Measurements from ENCODE around the gene CP. TPM values are rescaled to one million over a fixed set of nuclear protein-coding genes. Genes with fewer than 3 reads are reported as not detected.

Gene CP
- total RNA-seq, 2 experiments from 2014 or later, result not detected

DNA sequence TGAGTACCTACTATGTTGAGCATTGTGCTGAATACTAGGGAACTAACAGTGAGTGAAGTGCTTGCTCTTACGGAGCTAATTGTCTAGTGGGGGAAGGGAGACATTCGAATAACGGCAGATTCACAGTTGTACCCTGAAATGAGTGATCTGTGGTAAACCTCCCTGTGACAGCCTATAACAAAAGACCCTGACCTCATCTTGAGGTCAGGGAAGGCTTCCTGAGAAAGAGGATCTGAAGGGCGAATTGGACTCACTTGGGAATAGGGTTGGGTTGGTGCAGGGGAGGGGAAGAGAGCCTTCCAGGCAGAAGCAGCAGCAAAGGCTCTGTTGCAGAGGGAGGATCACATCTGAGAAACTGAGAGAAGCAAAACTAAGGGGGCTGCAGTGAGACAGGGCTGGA lies 78.9 kb downstream of the CP start:
- H4K20me1 ChIP-seq (ENCODE audit: insufficient read depth, low read length), result no peaks in the 10 kb centered on the region
- BruUV-seq (replicated peaks), result no TSS peak
- no peaks in the 10 kb centered on the region for H3K9me2 ChIP-seq (ENCODE audit: insufficient read depth, low read length)
- peaks cover 53% of the 10 kb centered on the region for H3K36me3 ChIP-seq (ENCODE audit: insufficient read depth, low read length)
- intact Hi-C loops (cut with micrococcal nuclease; ENCODE audit: unreplicated experiment), result no loop called here
- peaks cover 47% of the 10 kb centered on the region for H3K4me1 ChIP-seq (ENCODE audit: insufficient read depth, low read length, poor library complexity, severe bottlenecking)
- TF ChIP-seq EZH2phosphoT487 (IDR thresholded peaks at IDR 0.05; ENCODE audit: borderline replicate concordance, low read depth, low read length), result no peak
- TF ChIP-seq, protein P1, sequence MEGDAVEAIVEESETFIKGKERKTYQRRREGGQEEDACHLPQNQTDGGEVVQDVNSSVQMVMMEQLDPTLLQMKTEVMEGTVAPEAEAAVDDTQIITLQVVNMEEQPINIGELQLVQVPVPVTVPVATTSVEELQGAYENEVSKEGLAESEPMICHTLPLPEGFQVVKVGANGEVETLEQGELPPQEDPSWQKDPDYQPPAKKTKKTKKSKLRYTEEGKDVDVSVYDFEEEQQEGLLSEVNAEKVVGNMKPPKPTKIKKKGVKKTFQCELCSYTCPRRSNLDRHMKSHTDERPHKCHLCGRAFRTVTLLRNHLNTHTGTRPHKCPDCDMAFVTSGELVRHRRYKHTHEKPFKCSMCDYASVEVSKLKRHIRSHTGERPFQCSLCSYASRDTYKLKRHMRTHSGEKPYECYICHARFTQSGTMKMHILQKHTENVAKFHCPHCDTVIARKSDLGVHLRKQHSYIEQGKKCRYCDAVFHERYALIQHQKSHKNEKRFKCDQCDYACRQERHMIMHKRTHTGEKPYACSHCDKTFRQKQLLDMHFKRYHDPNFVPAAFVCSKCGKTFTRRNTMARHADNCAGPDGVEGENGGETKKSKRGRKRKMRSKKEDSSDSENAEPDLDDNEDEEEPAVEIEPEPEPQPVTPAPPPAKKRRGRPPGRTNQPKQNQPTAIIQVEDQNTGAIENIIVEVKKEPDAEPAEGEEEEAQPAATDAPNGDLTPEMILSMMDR (conservative IDR thresholded peaks at IDR 0.05; ENCODE audit: low read length), result no peak
- ChIA-PET CTCF (ENCODE audit: unreplicated experiment) (no interaction called here), POLR2A (interaction anchor here (0.5 to 0.6 kb wide), 3 partner anchors 13 to 250 kb away, joined by 3 to 4 read pairs (median 3); partner anchors contain the start of gene HPS3)
- no peaks in the 10 kb centered on the region for H3K9me3 ChIP-seq (ENCODE audit: low read length)
- no peak overlapping the region for H3K4me3 ChIP-seq (ENCODE audit: low read depth, low read length, poor library complexity, severe bottlenecking)
- H3K27ac ChIP-seq (ENCODE audit: low read depth, low read length, poor library complexity, severe bottlenecking), result no peak overlapping the region
- no peak overlapping the region for H3K4me2 ChIP-seq (ENCODE audit: low read length)
- peaks cover 11% of the 10 kb centered on the region; the same call in 1 of the 2 replicates for H3K79me2 ChIP-seq (ENCODE audit: insufficient read depth, low read depth, low read length)
- no peak overlapping the region for H2AFZ ChIP-seq (ENCODE audit: low read length)
- DNase-seq (ENCODE audit: low spot score), result no peak

DNA sequence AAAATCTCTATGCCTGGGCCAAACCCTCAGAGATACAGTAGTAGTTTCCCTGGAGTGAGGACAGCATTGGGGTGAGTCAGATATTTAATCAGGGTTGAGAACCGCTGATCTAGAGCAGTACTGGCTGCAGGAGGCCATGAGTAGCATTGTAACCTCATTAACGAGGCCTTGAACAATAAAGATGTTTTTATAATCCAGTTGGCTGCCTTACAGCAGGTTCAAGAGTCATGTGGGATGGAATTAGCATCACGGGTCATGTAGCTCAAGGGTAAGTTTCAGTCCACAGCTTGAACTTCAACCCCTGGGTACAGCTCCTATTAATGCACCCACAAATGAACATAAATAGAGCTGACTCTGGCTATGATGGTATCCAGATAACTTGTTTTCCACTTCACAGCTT lies 87.1 kb downstream of the CP start:
- TF ChIP-seq EZH2phosphoT487 (IDR thresholded peaks at IDR 0.05; ENCODE audit: borderline replicate concordance, low read depth, low read length), result no peak
- TF ChIP-seq, protein P1 (conservative IDR thresholded peaks at IDR 0.05; ENCODE audit: low read length), result no peak
- peaks cover 15% of the 10 kb centered on the region for H3K36me3 ChIP-seq (ENCODE audit: insufficient read depth, low read length)

DNA sequence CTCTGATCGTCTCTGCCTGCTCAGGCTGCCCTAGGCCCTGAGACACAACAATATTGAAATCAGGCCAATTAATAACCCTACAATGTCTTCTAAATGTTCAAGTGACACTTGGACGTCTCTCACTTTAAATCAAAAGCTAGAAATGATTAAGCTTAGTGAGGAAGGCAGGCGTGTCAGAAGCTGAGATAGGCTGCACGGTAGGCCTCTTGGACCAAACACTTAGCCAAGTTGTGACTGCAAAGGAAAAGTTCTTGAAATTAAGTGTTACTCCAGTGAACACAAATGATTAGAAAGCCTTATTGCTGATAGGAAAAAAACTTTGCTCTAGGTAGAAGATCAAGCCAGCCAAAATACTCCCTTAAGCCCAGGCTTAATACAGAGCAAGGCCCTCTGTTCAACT lies 90.0 kb downstream of the CP start:
- H3K4me1 ChIP-seq (ENCODE audit: insufficient read depth, low read length, poor library complexity, severe bottlenecking), result peaks cover 35% of the 10 kb centered on the region
- intact Hi-C loops (cut with micrococcal nuclease; ENCODE audit: unreplicated experiment), result no loop called here
- H4K20me1 ChIP-seq (ENCODE audit: insufficient read depth, low read length), result 0 out of 2 replicates have a peak, but pooled peaks cover 3% of the 10 kb centered on the region
- H3K4me3 ChIP-seq (ENCODE audit: low read depth, low read length, poor library complexity, severe bottlenecking), result peak overlapping the region; percentile 86
- no peak for DNase-seq (ENCODE audit: low spot score)
- H3K9me3 ChIP-seq (ENCODE audit: low read length), result no peaks in the 10 kb centered on the region
- TF ChIP-seq EZH2phosphoT487 (IDR thresholded peaks at IDR 0.05; ENCODE audit: borderline replicate concordance, low read depth, low read length), result no peak
- TF ChIP-seq, protein P1 (conservative IDR thresholded peaks at IDR 0.05; ENCODE audit: low read length), result no peak
- H3K79me2 ChIP-seq (ENCODE audit: insufficient read depth, low read depth, low read length), result peaks cover 40% of the 10 kb centered on the region
- H2AFZ ChIP-seq (ENCODE audit: low read length), result no peak overlapping the region
- H3K4me2 ChIP-seq (ENCODE audit: low read length), result peak overlapping the region; percentile 89
- ChIA-PET POLR2A (interaction anchor here (0.6 to 8.9 kb wide), 4 partner anchors 8 to 113 kb away, joined by 3 to 55 read pairs (median 4); no protein-coding TSS in a partner anchor), CTCF (ENCODE audit: unreplicated experiment) (no interaction called here)
- H3K27ac ChIP-seq (ENCODE audit: low read depth, low read length, poor library complexity, severe bottlenecking), result no peak overlapping the region
- H3K36me3 ChIP-seq (ENCODE audit: insufficient read depth, low read length), result peaks cover 15% of the 10 kb centered on the region
- no peaks in the 10 kb centered on the region for H3K9me2 ChIP-seq (ENCODE audit: insufficient read depth, low read length)
- BruUV-seq (replicated peaks), result no TSS peak

More for the DNA sequence above, 87.1 kb downstream of the CP start:
- Histone ChIP-seq H3K9me2 (ENCODE audit: insufficient read depth, low read length) (no peaks in the 10 kb centered on the region), H3K4me2 (ENCODE audit: low read length) (no peak overlapping the region), H2AFZ (ENCODE audit: low read length) (no peak overlapping the region), H3K4me3 (ENCODE audit: low read depth, low read length, poor library complexity, severe bottlenecking) (no peak overlapping the region), H3K9me3 (ENCODE audit: low read length) (no peaks in the 10 kb centered on the region), H4K20me1 (ENCODE audit: insufficient read depth, low read length) (0 out of 2 replicates have a peak, but pooled peaks cover 3% of the 10 kb centered on the region), H3K4me1 (ENCODE audit: insufficient read depth, low read length, poor library complexity, severe bottlenecking) (peaks cover 28% of the 10 kb centered on the region), H3K79me2 (ENCODE audit: insufficient read depth, low read depth, low read length) (peaks cover 45% of the 10 kb centered on the region), H3K27ac (ENCODE audit: low read depth, low read length, poor library complexity, severe bottlenecking) (no peak overlapping the region)
- no TSS peak for BruUV-seq (replicated peaks)
- ChIA-PET CTCF (ENCODE audit: unreplicated experiment) (no interaction called here), POLR2A (interaction anchor here (1.0 to 8.9 kb wide), 2 partner anchors 12 to 138 kb away, joined by 8 to 55 read pairs; no protein-coding TSS in a partner anchor)
- intact Hi-C loops (cut with micrococcal nuclease; ENCODE audit: unreplicated experiment), result no loop called here
- DNase-seq (ENCODE audit: low spot score), result no peak
